HG02642 (cell line): ENCODE measurements around the gene CHRND.

Experiments used
- ATAC-seq: cut with Tn5 transposase; IDR thresholded peaks from one replicate; pipeline ENCODE4 v1.9.1; 2021; ENCODE audit warnings: mild to moderate bottlenecking; ENCODE audit not compliant: unreplicated experiment, poor library complexity

The CHRND gene

DNA sequence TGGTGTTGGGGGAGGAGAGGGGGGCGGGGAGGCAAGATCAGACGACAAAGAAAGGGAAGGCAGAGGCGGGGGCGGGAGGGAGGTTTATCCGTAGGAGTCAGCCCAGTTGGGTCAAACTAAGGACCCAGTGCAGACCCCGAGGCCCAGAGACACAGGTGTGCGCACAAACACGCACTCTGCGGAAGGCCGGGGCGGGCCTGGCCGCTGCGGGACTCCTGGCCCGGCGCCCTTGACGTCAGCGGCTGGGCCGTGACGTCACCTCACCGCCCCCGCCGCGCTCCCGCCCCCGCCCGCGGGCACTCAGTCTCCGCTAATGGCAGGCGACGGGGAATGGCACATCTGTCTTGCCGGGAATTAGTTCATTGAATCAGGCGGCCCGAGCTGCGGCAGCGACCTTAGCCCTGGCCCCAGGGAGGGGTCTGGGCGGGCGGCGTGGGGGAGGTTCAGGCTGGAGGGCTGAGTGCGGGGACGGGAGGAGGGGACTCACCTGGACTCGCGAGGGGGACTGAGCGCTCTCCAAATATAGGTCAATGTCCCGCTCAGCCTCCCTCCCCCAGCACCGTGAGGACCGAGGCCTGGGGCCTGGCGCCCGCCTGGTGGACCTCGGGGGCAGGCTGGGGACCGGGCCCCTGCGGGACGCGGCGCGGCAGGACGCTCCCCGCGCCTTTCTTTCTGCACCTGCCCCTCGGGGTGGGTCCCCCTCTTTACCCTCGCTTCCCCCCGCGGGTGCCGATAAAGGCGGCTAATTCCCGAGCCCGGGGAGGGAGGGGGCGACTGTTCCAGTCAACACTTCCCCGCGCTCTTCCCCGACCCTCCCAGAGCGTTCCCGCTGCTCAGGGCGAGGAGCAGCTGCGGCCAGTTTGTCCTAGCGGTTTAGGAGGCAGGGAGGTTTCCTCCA lies 22.8 kb upstream of the CHRND start:
- no peak for ATAC-seq

DNA sequence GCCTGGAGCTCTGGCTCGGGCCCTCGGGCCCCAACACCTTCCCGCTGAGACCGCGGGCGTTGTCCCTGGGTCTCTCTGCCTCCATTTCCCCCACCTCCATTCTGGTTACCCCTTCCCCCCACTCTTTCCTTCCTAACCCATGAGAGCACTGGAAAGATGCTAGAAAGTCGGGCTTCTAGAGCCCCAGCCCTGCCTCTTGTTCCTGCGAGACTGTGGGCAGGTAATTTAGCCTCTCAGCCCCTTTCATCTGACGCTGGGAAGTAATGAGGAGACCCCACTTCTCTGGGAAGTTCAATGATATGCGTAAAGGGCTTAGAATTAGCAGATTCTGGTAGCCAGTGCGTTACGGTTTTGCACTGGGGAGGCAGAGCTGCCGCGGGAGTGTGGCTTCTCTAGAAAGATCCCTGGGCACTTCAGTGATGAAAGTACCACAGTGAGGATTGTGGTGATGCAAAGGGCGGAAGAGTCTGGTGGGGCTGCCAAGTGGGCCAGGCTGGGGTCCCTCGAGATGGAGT lies 22.1 kb upstream of the CHRND start:
- no peak for ATAC-seq

DNA sequence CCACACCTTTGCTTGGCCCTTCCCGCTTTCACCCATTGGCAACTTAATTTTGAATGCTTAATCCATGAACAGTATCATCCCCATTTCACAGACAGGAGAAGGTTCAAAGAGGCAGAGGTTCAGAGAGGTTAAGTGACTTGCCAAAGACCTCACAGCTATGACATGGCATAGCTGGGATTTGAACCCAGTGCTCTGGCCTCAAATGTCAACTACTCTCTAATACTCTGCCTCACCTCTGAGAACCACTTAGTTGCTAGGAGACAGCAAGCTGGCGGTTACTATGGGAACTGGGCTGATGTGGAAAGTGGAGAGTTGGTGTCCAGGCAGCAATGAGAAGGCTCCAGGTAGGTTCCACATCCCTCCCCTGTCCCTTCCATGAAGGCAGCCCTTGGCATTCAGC lies 21.5 kb upstream of the CHRND start:
- ATAC-seq = no peak

DNA sequence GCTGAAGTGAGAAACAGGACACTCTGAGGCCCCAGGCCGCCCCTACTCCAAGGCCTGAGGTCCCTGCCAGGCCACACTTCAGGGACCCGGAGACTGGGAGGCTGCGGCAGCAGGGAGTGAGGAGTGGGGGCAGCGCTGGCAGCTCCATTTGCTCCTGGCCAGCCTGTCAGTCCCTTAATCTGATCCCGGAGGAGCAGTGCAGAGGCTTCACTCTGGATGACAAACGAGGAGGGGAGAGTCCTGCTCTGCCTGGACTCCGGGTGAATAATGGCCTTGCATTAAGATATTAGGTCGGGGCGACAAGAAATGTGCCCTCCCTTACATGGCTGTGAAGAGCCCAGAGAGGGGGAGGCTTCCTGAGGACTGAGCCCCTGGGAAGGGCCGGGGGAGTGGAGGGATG lies 20.1 kb upstream of the CHRND start:
- ATAC-seq = no peak

DNA sequence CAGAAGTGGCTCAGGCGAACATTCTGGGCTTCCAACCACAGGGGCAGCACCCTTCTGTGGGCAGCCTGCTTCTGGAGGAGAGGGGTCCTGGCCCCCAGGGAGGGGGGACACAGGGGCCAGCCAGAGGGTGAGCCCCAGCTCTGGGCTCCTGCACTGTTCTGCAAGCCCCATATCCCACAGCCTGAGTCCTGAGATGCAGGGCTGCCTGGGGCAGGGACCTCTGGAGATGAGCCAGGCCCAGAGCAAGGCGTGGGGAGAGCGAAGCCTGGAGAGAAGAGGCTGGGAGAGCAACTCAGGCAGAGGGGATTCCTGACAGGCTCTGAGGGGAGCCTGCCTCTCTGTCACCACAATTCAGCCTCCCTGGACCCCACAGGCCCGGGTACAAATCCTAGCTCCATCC lies 19.3 kb upstream of the CHRND start:
- no peak for ATAC-seq

DNA sequence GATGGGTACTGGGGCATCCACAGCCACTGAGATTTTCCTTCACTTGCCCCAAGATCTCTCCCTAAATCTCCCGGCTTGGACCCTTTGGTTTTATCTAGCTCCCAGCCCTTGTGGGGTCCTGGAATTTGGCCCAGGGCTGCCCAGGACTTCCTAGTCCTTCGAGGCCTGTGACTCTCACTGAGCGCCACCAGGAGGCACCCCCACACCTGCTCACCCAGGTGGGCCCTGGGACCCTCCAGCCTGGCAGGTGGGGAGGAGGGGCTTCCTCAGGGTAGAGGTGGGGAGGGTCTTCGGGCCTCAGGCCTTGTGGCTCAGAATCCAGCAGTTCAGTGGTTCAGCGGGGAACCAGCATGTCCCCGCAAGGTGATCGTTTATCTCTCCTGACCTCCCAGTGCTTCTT lies 17.7 kb upstream of the CHRND start:
- ATAC-seq = no peak

DNA sequence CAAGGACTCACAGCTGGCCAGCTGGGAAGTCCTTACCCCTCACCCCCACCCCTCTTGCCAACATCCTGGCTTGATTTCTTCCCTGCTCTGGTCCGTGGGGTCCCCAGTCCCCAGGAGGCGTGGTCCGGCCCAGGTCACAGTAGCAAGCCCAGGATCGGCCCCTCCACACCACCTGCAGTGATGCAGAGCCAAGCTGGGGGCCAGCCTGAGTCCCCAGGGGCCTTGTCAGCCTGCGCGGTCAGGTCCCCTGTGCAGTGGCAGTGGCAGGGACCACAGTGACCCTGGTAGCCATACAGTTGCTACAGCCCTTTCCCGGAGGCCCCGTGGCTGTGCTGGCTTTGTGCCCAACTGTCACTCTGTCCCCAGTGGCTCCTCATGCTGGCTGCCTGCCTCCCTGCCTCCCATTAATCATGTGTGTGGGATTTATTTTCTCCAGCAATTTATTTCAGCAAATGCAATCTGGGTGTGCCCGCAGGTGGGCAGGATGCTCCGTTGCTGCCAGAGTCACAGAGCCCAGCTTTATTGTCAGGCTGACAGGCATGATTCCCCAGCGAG lies 14.5 kb upstream of the CHRND start:
- ATAC-seq = no peak

DNA sequence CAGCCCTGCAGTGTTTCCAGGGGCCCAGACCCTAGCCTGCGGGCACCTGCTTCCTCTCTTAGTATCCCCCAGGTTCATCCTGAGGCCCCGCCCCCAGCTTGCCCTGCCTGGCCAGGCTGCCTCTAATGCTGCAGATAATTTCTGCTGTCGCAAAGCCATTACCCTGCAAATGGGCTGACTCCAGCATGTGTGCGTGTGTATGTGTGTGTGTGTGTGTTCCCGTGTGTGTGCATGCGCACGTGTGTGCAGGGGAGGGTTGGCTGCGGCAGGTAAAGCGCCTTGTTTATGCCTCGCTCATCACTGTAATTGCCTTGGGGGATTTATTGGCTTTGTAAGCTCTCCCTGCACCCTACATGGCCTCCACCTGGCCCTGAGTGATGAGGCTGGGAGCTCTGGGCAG lies 13.4 kb upstream of the CHRND start:
- no peak for ATAC-seq

DNA sequence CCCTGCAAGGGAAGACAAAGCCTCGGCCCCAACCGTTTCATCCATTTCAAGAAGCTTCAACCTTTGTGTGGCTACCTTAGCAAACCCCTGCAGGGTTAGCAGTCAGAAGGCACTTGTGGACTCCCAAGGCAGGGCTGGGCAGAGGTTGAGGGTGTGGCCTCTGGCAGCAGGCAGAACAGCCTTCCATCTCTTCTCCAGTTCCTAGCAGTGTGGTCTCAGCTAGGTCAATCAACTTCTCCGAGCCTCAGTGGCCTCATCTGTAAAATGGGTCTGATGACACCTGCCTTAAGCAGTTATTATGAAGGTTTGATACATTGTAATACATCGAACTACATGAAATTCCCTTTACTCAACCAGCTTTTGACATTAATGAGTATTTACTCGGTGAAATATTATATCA lies 12.6 kb upstream of the CHRND start:
- no peak for ATAC-seq

DNA sequence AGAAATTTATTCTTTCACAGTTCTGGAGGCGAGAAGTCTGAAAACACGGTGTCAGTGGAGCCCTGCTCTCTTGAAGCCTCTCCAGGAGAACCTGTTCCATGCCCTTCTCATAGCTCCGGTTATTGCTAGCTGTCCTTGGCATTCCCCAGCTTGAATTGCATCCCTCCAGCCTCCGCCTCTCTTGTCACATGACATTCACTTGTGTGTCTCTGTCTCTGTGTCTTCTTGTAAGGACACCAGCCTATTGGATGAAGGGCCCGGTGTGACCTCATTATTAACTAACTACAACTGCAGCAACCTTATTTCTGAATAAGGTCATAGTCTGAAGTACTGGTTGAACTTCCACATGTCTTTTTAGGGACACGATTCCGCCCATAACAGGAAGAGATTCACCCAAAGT lies 10.3 kb upstream of the CHRND start:
- ATAC-seq = no peak

DNA sequence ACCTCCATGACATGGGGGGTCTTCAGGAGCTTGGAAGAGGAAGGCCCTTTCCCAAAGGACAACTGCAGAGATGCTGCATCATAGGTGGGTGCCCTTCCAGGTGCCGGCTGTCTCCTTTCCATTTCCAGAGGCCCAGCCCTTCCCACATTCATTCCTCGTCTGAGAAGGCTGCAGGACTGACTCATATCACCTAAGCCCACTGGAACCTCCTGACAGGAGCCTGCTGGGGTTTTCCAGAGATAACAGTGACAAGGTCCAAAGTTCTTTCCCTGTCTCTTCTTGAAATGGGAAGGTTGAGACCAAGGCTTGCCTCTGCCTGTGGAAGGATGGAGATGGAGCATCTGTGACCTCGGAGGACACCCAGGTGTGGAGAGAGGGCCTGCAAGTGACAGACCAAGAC lies 9.4 kb upstream of the CHRND start:
- ATAC-seq = no peak

DNA sequence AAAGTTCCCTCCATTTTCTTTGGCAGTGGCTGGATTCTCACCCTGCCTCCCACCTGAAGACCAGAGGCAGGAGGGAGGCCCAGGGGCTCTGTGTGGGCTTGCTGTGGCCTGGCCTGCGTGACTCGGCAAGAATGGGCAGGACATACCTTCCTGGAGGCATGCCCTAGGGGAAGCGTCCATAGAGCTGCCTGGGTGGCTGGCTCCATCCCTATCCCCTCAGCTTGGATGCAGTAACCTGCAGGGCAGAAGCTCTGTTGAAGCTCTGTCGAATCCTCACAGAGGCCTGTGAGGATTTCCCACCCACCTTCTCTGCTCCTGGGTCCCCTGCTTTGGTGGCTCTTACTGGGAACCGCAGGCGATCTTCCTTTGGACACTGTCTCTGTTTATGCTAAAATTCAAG lies 7.1 kb upstream of the CHRND start:
- no peak for ATAC-seq

DNA sequence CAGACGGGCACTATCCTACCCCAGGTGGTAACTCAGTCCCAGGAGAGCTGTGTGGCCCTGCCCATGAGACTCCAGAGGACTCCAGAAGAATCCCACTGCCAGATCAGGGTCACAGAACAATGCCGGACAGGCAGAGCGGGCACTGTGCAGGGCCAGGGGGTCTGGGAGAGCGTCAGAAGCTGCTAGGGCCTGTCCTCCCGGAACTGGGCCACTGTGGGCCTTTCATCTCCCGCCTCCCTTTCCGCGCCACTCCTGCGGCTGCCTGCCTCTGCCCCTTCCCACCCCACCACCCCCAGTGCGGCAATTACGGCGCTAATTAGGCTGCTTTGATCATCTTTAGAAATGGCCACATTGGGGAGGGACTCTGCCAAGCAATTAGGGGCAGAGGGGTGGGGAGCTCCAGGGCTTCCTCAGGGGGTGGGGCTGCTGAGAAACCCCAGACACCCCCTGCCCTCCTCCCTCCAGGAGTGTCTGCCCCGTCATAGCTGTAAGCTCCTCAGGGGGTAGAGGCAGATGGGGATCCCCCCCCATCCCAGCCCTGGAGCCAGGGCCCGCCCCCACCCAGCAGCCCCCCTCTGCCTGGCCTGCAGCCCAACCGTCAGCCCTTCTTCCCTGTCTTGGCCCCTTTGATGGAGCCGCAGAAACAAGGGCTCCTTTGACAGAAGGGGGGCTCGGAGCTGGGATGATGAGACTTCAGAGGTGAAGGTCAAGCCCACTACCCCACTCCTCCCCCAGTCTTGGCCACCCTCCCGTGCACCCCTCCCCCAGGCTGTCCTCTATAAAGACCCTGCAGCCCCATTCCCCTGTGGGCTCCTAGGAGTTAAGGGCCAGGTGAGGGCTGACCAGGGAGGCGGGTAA lies 6.2 kb upstream of the CHRND start, which contains the start of gene PRSS56:
Gene PRSS56 (plus strand): TSS at position 808 of the 858 bp plus-strand sequence. CDS start 211 bp downstream, outside the sequence.
- ATAC-seq = no peak

DNA sequence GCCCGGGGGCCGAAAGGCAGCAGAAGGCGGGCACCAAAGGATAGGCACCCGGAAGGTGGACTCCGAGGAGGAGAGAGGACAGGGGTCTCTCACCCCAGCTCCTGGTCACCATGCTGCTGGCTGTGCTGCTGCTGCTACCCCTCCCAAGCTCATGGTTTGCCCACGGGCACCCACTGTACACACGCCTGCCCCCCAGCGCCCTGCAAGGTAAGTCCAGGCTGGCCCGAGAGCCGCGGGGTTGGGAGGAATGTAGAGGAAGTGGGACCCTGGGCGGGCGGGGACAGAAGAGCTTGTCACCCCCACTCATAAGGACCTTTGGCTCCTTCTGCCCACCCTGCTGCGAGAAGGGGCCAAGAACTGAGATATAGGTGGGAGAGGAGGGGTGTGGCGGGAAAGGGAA lies 5.5 kb upstream of the CHRND start:
- no peak for ATAC-seq

DNA sequence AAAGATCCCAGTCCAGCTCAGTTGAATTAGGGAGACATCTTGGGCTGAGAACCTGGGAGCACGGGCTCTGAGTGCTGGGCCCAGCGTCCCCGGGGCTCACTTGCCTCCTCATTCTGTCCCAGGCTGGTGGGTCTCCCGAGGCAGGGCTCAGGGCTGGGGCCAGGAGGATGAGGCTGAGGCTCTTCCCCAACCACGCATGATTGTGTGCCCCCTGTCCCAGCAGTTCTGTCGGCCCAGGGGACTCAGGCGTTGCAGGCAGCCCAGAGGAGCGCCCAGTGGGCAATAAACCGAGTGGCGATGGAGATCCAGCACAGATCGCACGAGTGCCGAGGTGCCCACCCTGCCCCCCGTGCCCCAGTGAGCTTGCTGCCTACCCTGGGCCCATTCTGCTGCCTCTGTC lies 4.9 kb upstream of the CHRND start:
- ATAC-seq = no peak

DNA sequence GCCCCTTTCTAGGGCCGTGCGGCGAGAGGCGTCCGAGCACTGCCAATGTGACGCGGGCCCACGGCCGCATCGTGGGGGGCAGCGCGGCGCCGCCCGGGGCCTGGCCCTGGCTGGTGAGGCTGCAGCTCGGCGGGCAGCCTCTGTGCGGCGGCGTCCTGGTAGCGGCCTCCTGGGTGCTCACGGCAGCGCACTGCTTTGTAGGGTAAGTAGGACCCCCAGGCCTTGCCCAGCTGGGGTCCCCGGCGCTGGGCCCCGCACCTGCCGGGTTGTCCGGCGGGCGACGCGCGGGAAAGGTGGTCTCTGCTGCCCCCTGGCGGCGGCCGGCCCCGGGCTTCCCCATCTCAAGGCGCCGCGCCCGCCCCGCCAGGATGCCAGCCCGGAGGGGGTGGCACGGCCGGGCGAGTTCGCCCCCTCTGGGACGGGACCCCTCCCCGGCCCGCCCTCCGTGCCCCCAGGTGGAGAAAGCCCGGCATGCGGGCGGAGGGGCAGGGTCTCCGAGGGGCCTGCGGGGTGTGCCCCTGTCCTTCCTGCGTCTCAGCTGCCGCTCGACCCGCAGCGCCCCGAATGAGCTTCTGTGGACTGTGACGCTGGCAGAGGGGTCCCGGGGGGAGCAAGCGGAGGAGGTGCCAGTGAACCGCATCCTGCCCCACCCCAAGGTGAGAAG lies 3.9 kb upstream of the CHRND start:
- ATAC-seq = no peak

DNA sequence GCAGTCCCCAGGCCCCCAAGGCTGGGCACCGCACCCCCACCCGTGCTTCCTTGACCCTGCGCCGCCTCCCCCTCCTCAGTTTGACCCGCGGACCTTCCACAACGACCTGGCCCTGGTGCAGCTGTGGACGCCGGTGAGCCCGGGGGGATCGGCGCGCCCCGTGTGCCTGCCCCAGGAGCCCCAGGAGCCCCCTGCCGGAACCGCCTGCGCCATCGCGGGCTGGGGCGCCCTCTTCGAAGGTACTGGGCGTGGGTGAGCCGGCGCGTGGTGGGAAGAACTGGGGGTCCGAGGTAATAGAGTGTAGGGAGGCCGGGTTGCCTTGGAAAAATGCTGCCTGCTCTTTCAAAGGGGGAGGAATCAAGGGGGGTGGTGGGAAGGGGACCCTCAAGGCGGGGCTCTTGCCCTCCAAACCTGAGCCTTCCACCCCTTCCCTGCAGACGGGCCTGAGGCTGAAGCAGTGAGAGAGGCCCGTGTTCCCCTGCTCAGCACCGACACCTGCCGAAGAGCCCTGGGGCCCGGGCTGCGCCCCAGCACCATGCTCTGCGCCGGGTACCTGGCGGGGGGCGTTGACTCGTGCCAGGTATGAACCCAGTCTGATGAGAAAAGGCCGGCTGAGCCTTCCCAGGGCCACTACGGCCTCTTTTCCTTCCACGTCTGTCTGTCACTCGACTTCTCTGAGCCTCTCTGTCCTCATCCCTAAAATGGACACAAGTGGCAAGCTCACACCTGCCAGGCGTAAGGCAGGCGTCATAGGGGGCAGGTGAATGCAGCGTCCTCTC lies 3.1 kb upstream of the CHRND start:
- ATAC-seq = no peak

DNA sequence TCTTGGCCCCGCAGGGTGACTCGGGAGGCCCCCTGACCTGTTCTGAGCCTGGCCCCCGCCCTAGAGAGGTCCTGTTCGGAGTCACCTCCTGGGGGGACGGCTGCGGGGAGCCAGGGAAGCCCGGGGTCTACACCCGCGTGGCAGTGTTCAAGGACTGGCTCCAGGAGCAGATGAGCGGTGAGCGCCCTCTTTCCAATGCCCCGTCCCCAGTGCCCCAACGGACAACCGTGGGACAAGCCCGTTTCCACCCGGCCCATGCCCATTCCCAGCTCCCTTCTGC lies 2.6 kb upstream of the CHRND start:
- no peak for ATAC-seq

DNA sequence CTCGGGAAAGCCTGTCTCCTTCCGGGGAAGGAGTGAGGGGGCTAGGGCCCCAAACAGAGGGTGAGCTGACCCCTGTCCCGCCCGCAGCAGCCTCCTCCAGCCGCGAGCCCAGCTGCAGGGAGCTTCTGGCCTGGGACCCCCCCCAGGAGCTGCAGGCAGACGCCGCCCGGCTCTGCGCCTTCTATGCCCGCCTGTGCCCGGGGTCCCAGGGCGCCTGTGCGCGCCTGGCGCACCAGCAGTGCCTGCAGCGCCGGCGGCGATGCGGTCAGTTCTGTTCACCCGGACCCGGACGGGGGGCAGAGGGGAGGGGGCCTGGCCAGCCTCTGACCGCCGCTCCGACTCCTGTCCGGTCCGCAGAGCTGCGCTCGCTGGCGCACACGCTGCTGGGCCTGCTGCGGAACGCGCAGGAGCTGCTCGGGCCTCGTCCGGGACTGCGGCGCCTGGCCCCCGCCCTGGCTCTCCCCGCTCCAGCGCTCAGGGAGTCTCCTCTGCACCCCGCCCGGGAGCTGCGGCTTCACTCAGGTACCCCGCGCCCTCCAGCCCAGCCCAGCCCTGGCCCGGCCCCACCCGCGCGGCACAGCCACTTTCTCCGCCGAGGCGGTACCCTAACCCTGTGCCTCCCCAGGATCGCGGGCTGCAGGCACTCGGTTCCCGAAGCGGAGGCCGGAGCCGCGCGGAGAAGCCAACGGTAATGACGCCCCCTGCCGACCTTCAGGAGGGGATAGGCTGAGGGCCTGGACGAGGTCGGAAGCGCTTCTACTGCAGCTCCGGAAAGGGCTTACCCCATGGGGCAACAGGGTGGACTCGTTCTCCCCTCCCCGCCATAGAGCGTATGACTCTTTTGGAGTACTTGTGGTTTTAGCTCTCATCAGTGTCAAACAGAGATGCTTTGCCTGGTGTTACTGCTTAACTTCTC lies 2.0 kb upstream of the CHRND start:
- no peak for ATAC-seq
